Upper lobe of left lung (tissue), 6 donors: ENCODE measurements around the gene SNHG17. TPM values are rescaled to one million over a fixed set of nuclear protein-coding genes. Genes with fewer than 3 reads are reported as not detected.

Source experiments
- ATAC-seq, 2 donors: fragments of 200-7000 bp; cut with Tn5 transposase; one replicate each; pipeline ENCODE4 v1.9.1; 2022; ENCODE audit warnings: mild to moderate bottlenecking in 2 of 2, moderate library complexity in 2 of 2; ENCODE audit not compliant: low FRiP score in 2 of 2
- DNase-seq, 2 donors: peaks; one replicate each; pipeline ENCODE4 v3.0.0-alpha.2; 2019 to 2020
- H3K27ac ChIP-seq, 4 donors: fragments of 200-600 bp; sonication (generic); one replicate each; pipeline ENCODE4 v1.5.1; 2016 to 2019
- H3K27me3 ChIP-seq, 4 donors: fragments of 200-600 bp; sonication (generic); one replicate each; pipeline ENCODE4 v1.5.1; 2017 to 2019
- H3K36me3 ChIP-seq, 4 donors: fragments of 200-600 bp; sonication (generic); one replicate each; pipeline ENCODE4 v1.5.1; 2016 to 2019
- H3K4me1 ChIP-seq, 4 donors: fragments of 200-600 bp; sonication (generic); one replicate each; pipeline ENCODE4 v1.5.1; 2018 to 2019
- H3K4me3 ChIP-seq, 4 donors: fragments of 200-600 bp; sonication (generic); one replicate each; pipeline ENCODE4 v1.5.1; 2017 to 2019; ENCODE audit warnings: mild to moderate bottlenecking in 2 of 4, moderate library complexity in 1 of 4
- H3K9me3 ChIP-seq, 4 donors: fragments of 200-600 bp; sonication (generic); one replicate each; pipeline ENCODE4 v1.5.1; 2018 to 2019
- CTCF ChIP-seq, 6 experiments: fragments of 450-650 bp in 4 of 6; fragments of 200-600 bp in 2 of 6; sonication (generic) in 2 of 6; IDR thresholded peaks; one replicate each; pipeline ENCODE4 v1.5.1; 2016 to 2019; ENCODE audit warnings: antibody characterized with exemption in 6 of 6
- EP300 ChIP-seq, 4 donors: sonication (generic); formaldehyde crosslinking; IDR thresholded peaks; one replicate each; pipeline ENCODE4 v1.5.1; 2017; ENCODE audit warnings: antibody characterized with exemption in 4 of 4, control low read depth in 2 of 4
- POLR2A ChIP-seq, 4 donors: fragments of 450-650 bp; IDR thresholded peaks; one replicate each; pipeline ENCODE4 v1.5.1; 2016 to 2017; ENCODE audit warnings: antibody characterized with exemption in 4 of 4, mild to moderate bottlenecking in 2 of 4
- POLR2AphosphoS5 ChIP-seq, 2 donors: sonication (generic); formaldehyde crosslinking; IDR thresholded peaks; one replicate each; pipeline ENCODE4 v1.5.1; 2017; ENCODE audit warnings: antibody characterized with exemption in 2 of 2
- WGBS, 2 donors: methylation state at CpG; one replicate each; pipeline ENCODE4 v1.1.5; 2017 to 2018; 5-methylcytosine and 5-hydroxymethylcytosine counted together
- total RNA-seq, 6 donors: library from RNA; depleted of rRNA in 4 of 6; stranded (reverse); fragments of >200 nt in 4 of 6; gene quantifications; one replicate each; pipeline versions ENCODE4 v1.1.0 to v1.2.1, GENCODE V29; 2016 to 2021
- donor health status: DM: no; HTN: no; CAD: no; lungs with moderate emphysema.
- donor health status: DM: no; HTN: yes; CAD: no; lungs with severe emphysema.

Gene SNHG17
- total RNA-seq: 10 to 100 TPM; 14.7 to 40.0 (median 20.3) TPM

GRCh38 chr20:38434770-38435554 is at the start of gene SNHG17:
Gene SNHG17 (minus strand): TSS chr20:38435328.
- DNase-seq: peak; percentile 92 to 97
- WGBS, 2 donors: 0 to 3% methylated on average over 25 to 54 of the region's 65 CpGs

GRCh38 chr20:38479596-38479995 is 44.5 kb upstream of the SNHG17 start:
- Histone ChIP-seq H3K4me1 (peaks cover 2 to 21% (median 12%) of the 10 kb centered on the region in 4 donors), H3K4me3 (no peak overlapping the region), H3K27ac (no peak overlapping the region), H3K9me3 (no peaks in the 10 kb centered on the region), H3K36me3 (peaks cover 0 to 9% (median 4%) of the 10 kb centered on the region in 4 donors), H3K27me3 (no peaks in the 10 kb centered on the region)
- no peak for TF ChIP-seq EP300 (IDR thresholded peaks at IDR 0.05)
- TF ChIP-seq POLR2AphosphoS5 (IDR thresholded peaks at IDR 0.05): no peak
- TF ChIP-seq CTCF (IDR thresholded peaks at IDR 0.05): no peak
- no peak for TF ChIP-seq POLR2A (IDR thresholded peaks at IDR 0.05)
- 94 to 100% methylated on average over 2 of the region's 2 CpGs for WGBS, 2 donors
- DNase-seq: no peak
- ATAC-seq: no peak

More at GRCh38 chr20:38434770-38435554, at the start of gene SNHG17:
- TF ChIP-seq EP300 (IDR thresholded peaks at IDR 0.05) (peak in 1 of 4 donors; percentile 30), POLR2A (IDR thresholded peaks at IDR 0.05) (peak; percentile 31 to 82 (median 60)), POLR2AphosphoS5 (IDR thresholded peaks at IDR 0.05) (peak; percentile 94), CTCF (IDR thresholded peaks at IDR 0.05) (peak; percentile 97 to 99 (median 98))
- peaks cover 13 to 31% (median 16%) of the 10 kb centered on the region in 4 donors for H3K4me1 ChIP-seq
- H3K36me3 ChIP-seq: peaks cover 11 to 43% (median 37%) of the 10 kb centered on the region in 4 donors
- H3K27me3 ChIP-seq: no peaks in the 10 kb centered on the region
- no peaks in the 10 kb centered on the region for H3K9me3 ChIP-seq
- peak within 1 kb of the TSS; percentile 49 to 88 (median 74) for H3K4me3 ChIP-seq
- peak; percentile 97 to 98 for ATAC-seq
- H3K27ac ChIP-seq: peak within 1 kb of the TSS; percentile 81 to 87 (median 86)

GRCh38 chr20:38477747-38478146 is 42.6 kb upstream of the SNHG17 start:
- no peaks in the 10 kb centered on the region for H3K9me3 ChIP-seq
- no peak overlapping the region for H3K27ac ChIP-seq
- no peaks in the 10 kb centered on the region for H3K27me3 ChIP-seq
- no peak for ATAC-seq
- TF ChIP-seq POLR2AphosphoS5 (IDR thresholded peaks at IDR 0.05) (no peak), EP300 (IDR thresholded peaks at IDR 0.05) (no peak), CTCF (IDR thresholded peaks at IDR 0.05) (no peak), POLR2A (IDR thresholded peaks at IDR 0.05) (no peak)
- H3K4me3 ChIP-seq: no peak overlapping the region
- 97 to 99% methylated on average over 8 of the region's 8 CpGs for WGBS, 2 donors
- peaks cover 0 to 8% (median under 1%) of the 10 kb centered on the region in 4 donors for H3K36me3 ChIP-seq
- H3K4me1 ChIP-seq: peaks cover 15 to 37% (median 24%) of the 10 kb centered on the region in 4 donors
- no peak for DNase-seq

GRCh38 chr20:38473367-38473795 is 38.3 kb upstream of the SNHG17 start:
- Histone ChIP-seq H3K4me1 (peaks cover 19 to 46% (median 25%) of the 10 kb centered on the region in 4 donors), H3K27ac (peak overlapping the region; percentile 85 to 97 (median 90)), H3K4me3 (peak overlapping the region; percentile 73 to 99 (median 90)), H3K27me3 (no peaks in the 10 kb centered on the region), H3K36me3 (no peaks in the 10 kb centered on the region), H3K9me3 (no peaks in the 10 kb centered on the region)
- no peak for ATAC-seq
- 21 to 24% methylated on average over 3 to 10 of the region's 10 CpGs for WGBS, 2 donors
- TF ChIP-seq CTCF (IDR thresholded peaks at IDR 0.05) (no peak), EP300 (IDR thresholded peaks at IDR 0.05) (no peak), POLR2AphosphoS5 (IDR thresholded peaks at IDR 0.05) (no peak), POLR2A (IDR thresholded peaks at IDR 0.05) (no peak)
- DNase-seq: no peak
